HG02610 (cell line): ENCODE data around the gene PRND.
"Not testable (repeated sequence)": the region's sequence is repeated elsewhere in the genome, so short reads cannot be mapped to it uniquely, and the experiment has no call there.

Experiments
- ATAC-seq: cut with Tn5 transposase; IDR thresholded peaks from one replicate; pipeline ENCODE4 v1.9.1; 2021; ENCODE audit warnings: mild to moderate bottlenecking, moderate library complexity; ENCODE audit not compliant: unreplicated experiment

Gene PRND

DNA sequence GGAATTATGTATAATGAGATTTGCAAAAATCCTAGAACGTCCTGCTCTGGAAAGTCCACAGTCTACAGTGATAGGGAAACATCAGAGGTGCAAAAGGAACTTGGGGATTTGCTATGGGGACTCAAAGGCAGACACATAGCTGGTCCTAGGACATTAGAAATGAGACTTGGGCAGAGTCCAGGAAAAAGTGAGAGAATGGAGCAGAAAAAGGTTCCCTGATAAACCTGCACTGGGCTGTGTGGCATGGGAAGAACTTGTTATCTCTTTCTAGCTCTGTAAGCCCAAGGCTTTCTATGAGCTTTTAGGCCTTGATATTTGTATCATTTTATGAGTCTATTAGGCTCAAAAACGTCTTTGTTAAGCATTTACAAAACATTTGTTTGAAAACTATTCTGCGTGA, 15.2 kb downstream of the PRND start:
- ATAC-seq, result no peak

DNA sequence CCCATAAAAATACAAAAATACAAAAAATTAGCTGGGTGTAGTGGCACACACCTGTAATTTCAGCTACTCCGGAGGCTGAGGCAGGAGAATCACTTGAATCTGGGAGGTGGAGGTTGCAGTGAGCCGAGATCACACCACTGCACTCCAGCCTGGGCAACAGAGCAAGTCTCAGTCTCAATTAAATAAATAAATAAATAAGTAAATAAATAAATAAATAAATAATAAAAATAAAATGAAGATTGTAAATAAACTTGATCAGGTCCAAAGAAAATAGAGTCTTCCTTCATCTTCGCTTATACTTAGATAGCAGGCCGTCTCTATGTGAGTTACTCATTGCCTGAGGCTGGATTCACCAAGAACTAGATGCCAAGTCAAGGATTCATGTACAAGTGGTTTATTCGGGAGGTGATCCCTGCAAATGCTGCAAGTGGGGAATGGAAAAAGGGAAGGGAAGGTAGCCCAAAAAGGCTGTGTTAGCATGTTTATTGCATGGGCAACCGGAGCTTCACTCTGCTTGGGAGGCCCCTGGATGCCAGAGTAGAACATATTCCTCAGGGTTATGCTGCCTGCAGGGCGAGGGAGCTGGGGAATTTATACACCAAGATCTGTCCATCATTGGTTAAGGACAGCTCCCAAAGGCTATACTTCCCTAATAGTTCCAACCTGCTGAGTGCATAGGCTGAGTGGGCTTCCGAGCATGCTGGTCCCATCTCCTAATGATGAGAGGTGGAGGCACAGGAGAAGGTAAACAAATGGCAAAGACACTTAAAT, 16.3 kb downstream of the PRND start:
- ATAC-seq, result no peak

GRCh38 chr20:4740774-4741431, 19.2 kb downstream of the PRND start:
- no peak for ATAC-seq

GRCh38 chr20:4748847-4749246, 27.1 kb downstream of the PRND start:
- no peak for ATAC-seq

GRCh38 chr20:4749326-4749725, 27.6 kb downstream of the PRND start:
- no peak for ATAC-seq

DNA sequence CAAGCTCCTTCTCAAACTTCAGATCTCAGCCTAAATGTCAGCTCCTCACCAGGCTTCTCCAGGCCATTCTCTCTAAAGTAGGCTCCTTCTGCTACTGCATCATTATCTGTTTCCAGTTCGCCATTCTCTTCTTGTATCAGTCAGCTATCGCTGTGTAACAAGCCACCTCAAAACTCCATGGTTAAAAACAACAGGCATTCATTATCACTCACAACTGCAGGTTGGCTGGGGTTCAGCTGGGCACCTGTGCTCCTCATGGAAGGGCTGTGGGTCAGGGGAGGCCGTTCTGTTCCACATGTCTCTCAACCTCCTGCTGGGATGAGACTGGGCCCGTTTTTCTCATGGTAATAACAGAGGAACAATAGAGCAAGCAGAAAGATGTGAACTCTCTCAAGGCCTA, 28.7 kb downstream of the PRND start:
- no peak for ATAC-seq

GRCh38 chr20:4759100-4759884, 37.6 kb downstream of the PRND start:
- not testable (repeated sequence) for ATAC-seq

GRCh38 chr20:4763261-4763660, 41.6 kb downstream of the PRND start:
- no peak for ATAC-seq

GRCh38 chr20:4763723-4764510, 42.2 kb downstream of the PRND start:
- ATAC-seq, result no peak

DNA sequence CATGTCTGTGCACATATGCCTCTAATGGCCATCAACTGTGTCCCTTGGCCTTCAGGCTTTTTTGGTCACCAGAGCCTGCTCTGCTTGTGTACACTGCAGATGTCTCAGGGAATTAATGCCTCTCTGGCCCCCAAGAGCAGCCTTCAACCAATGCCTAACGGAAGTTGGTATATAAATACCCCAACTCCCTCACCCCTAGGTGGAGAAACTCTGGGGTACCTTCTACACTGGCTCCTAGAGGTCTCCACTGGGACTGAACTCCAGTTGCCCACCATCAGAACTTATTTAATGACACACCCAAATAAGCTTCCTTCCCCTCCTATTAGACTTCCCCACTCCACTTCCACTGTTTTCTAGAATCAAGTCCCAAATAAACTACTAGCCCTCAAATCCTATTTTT, 43.1 kb downstream of the PRND start:
- ATAC-seq, result no peak

GRCh38 chr20:4765681-4766080, 44.0 kb downstream of the PRND start:
- ATAC-seq, result no peak

- no peak for ATAC-seq
Observed at GRCh38 chr20:4766631-4767030, 44.9 kb downstream of the PRND start.

- no peak for ATAC-seq
Observed at GRCh38 chr20:4767084-4767483, 45.4 kb downstream of the PRND start.

GRCh38 chr20:4769328-4769727, 47.6 kb downstream of the PRND start:
- ATAC-seq, result no peak

DNA sequence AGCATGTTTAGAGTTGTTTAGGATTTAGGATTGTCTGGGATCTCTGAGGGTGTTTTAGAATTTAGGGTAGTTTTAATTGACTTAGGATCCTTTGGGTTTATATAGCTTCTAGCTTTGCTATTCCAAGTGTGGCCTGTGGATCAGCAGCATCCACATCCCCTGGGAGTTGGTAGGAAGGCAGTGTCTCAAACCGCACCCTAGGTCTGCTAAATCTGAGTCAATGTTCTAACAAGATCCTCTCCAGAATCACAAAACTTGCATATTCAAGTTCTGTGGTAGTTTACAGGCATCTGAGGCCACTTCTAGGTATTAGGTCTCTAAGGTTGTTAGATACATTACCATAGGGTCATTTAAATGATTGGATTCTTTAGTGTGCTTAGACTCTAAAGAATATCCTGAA, 48.3 kb downstream of the PRND start:
- ATAC-seq, result no peak

- no peak for ATAC-seq
Observed at GRCh38 chr20:4771004-4771403, 49.3 kb downstream of the PRND start.

DNA sequence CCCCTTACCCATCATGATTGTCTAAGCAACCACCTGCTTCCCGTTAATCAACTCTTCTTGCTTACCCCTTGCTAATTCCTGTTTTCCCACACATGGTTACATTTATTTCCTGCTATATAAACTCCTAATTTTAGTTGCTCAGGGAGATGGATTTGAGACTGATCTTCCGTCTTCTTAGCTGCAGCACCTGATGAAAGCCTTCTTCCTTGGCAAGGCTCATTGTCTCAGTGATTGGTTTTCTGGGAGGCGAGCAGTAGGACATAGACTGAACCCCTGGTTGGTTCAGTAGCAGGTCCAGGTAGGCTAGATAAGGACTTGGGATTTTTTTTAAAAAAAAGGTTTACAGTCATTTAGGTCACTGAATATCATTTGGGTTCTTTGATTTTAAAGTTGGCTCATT, 50.4 kb downstream of the PRND start:
- no peak for ATAC-seq

GRCh38 chr20:4773014-4773413, 51.3 kb downstream of the PRND start:
- ATAC-seq, result not testable (repeated sequence)

DNA sequence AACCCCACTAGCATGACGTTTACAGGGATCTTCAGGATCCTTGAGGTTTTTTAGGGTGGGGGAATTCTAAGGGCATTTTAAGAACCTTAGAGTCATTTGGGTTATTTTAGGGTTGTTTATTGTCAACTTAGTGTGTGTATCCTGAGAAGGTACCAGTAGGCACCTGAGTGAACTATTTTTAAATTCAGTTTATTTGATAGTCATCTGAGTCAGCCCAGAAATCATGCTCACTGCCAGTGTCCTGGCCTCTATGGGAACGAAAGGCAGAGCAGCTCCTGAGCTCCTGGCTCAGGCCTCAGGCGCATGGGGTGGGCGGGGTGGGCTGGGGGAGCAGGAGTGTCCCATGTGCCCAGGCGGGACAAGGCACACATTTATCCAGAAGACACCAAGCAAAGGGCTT, 52.0 kb downstream of the PRND start:
- no peak for ATAC-seq

- ATAC-seq, result no peak
Observed at GRCh38 chr20:4774207-4774606, 52.5 kb downstream of the PRND start.
